ENCODE results near the gene KMT2D. TPM values are rescaled to one million over a fixed set of nuclear protein-coding genes. Genes with fewer than 3 reads are reported as not detected.

Gene KMT2D
- total and polyA plus RNA-seq, 10 of the 15 experiments (the other 5 are each of a cell fraction or from before 2014, with no cell fraction given), result 0.51 to 71.5 (median 10.4) TPM

DNA sequence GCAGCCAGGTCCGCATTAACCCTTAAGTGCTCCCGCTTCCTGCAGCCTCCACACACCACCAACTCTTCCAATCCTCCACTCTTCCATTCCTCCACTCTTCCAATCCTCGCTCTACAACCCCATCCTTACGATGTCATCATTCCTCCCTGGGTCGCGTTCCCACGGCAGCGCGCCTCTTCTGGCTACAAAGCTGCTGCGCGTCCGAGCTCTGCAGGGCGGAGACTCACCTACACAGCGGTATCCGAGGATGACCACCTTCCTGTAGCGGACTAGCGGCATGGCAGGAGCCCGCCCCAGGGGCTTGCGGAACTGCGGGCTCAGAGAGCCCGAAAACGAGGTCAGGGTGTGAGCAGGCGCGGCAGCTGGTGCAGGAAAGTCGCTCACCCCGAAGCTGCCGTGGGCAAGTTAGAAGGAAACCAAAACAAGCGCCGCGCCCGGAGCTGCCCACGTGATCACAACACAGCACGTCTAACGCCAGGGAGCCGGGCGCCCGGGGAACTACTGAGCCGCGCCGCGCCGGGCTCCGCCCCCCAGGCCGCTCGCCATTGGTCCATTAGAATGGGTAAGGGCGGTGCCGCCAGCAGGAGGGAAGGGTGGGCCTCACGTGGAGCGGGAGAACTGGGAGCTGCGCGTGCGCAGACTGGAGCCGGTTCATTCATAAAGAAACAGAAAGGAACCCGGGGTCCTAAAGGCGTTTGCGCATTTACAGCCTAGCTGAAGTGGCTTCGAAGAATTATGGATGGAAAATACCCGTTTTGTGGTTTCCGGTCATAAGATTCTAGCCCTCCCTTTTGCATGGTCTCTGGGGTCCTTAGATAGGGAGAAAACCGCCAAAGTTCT is 9.1 kb upstream of the KMT2D start, which contains the start of gene RHEBL1 (continued):
- TF ChIP-seq, protein P1, sequence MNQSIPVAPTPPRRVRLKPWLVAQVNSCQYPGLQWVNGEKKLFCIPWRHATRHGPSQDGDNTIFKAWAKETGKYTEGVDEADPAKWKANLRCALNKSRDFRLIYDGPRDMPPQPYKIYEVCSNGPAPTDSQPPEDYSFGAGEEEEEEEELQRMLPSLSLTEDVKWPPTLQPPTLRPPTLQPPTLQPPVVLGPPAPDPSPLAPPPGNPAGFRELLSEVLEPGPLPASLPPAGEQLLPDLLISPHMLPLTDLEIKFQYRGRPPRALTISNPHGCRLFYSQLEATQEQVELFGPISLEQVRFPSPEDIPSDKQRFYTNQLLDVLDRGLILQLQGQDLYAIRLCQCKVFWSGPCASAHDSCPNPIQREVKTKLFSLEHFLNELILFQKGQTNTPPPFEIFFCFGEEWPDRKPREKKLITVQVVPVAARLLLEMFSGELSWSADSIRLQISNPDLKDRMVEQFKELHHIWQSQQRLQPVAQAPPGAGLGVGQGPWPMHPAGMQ (IDR thresholded peaks at IDR 0.05; ENCODE audit: borderline replicate concordance), result no peak
- TF ChIP-seq, protein P2, sequence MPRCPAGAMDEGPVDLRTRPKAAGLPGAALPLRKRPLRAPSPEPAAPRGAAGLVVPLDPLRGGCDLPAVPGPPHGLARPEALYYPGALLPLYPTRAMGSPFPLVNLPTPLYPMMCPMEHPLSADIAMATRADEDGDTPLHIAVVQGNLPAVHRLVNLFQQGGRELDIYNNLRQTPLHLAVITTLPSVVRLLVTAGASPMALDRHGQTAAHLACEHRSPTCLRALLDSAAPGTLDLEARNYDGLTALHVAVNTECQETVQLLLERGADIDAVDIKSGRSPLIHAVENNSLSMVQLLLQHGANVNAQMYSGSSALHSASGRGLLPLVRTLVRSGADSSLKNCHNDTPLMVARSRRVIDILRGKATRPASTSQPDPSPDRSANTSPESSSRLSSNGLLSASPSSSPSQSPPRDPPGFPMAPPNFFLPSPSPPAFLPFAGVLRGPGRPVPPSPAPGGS (IDR thresholded peaks at IDR 0.05; ENCODE audit: borderline replicate concordance, insufficient read depth, low read depth, low read length, poor library complexity, severe bottlenecking), result no peak
- no peak for TF ChIP-seq YY1 (IDR thresholded peaks at IDR 0.05; ENCODE audit: low read depth, low read length)
- TF ChIP-seq, protein P3, sequence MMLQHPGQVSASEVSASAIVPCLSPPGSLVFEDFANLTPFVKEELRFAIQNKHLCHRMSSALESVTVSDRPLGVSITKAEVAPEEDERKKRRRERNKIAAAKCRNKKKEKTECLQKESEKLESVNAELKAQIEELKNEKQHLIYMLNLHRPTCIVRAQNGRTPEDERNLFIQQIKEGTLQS (IDR thresholded peaks at IDR 0.05; ENCODE audit: borderline replicate concordance, extremely low read depth, low read depth, low read length), result peak; percentile 69; the same call in 1 of the 2 replicates
- peak; percentile 88 for TF ChIP-seq ZSCAN29 (IDR thresholded peaks at IDR 0.05)
- TF ChIP-seq, protein P4, sequence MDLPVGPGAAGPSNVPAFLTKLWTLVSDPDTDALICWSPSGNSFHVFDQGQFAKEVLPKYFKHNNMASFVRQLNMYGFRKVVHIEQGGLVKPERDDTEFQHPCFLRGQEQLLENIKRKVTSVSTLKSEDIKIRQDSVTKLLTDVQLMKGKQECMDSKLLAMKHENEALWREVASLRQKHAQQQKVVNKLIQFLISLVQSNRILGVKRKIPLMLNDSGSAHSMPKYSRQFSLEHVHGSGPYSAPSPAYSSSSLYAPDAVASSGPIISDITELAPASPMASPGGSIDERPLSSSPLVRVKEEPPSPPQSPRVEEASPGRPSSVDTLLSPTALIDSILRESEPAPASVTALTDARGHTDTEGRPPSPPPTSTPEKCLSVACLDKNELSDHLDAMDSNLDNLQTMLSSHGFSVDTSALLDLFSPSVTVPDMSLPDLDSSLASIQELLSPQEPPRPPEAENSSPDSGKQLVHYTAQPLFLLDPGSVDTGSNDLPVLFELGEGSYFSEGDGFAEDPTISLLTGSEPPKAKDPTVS (IDR thresholded peaks at IDR 0.05; ENCODE audit: low read depth, low read length), result peak; percentile 87; the same call in 1 of the 2 replicates
- TF ChIP-seq, protein P5, sequence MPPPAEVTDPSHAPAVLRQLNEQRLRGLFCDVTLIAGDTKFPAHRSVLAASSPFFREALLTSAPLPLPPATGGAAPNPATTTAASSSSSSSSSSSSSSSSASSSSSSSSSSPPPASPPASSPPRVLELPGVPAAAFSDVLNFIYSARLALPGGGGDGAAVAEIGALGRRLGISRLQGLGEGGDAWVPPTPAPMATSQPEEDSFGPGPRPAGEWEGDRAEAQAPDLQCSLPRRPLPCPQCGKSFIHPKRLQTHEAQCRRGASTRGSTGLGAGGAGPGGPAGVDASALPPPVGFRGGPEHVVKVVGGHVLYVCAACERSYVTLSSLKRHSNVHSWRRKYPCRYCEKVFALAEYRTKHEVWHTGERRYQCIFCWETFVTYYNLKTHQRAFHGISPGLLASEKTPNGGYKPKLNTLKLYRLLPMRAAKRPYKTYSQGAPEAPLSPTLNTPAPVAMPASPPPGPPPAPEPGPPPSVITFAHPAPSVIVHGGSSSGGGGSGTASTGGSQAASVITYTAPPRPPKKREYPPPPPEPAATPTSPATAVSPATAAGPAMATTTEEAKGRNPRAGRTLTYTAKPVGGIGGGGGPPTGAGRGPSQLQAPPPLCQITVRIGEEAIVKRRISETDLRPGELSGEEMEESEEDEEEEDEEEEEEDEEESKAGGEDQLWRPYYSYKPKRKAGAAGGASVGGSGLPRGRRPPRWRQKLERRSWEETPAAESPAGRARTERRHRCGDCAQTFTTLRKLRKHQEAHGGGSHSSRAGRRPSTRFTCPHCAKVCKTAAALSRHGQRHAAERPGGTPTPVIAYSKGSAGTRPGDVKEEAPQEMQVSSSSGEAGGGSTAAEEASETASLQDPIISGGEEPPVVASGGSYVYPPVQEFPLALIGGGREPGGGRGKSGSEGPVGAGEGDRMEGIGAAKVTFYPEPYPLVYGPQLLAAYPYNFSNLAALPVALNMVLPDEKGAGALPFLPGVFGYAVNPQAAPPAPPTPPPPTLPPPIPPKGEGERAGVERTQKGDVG (CRISPR knock-in tag; IDR thresholded peaks at IDR 0.05), result no peak
- TF ChIP-seq MTA2 (IDR thresholded peaks at IDR 0.05; ENCODE audit: low read depth), result peak; percentile 30; the same call in 1 of the 2 replicates
- no peak for TF ChIP-seq RAD21 (IDR thresholded peaks at IDR 0.05; ENCODE audit: insufficient read depth, low read depth, low read length)
- TF ChIP-seq SIN3A (IDR thresholded peaks at IDR 0.05; ENCODE audit: low read depth, low read length), result peak; percentile 88; the same call in 1 of the 2 replicates
- TF ChIP-seq, protein P6, sequence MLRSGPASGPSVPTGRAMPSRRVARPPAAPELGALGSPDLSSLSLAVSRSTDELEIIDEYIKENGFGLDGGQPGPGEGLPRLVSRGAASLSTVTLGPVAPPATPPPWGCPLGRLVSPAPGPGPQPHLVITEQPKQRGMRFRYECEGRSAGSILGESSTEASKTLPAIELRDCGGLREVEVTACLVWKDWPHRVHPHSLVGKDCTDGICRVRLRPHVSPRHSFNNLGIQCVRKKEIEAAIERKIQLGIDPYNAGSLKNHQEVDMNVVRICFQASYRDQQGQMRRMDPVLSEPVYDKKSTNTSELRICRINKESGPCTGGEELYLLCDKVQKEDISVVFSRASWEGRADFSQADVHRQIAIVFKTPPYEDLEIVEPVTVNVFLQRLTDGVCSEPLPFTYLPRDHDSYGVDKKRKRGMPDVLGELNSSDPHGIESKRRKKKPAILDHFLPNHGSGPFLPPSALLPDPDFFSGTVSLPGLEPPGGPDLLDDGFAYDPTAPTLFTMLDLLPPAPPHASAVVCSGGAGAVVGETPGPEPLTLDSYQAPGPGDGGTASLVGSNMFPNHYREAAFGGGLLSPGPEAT (IDR thresholded peaks at IDR 0.05; ENCODE audit: low read depth), result peak; percentile 83
- TF ChIP-seq FOXK2 (IDR thresholded peaks at IDR 0.05), result peak; percentile 92
- TF ChIP-seq SUZ12 (IDR thresholded peaks at IDR 0.05; ENCODE audit: unreplicated experiment), result no peak
- TF ChIP-seq CBX3 (IDR thresholded peaks at IDR 0.05; ENCODE audit: borderline replicate concordance, low read depth), result no peak
- no peak for TF ChIP-seq CBX5 (IDR thresholded peaks at IDR 0.05; ENCODE audit: low read depth)

All from GM12878 (cell line).